Measurements from ENCODE around the gene EHMT1.

The EHMT1 gene

DNA sequence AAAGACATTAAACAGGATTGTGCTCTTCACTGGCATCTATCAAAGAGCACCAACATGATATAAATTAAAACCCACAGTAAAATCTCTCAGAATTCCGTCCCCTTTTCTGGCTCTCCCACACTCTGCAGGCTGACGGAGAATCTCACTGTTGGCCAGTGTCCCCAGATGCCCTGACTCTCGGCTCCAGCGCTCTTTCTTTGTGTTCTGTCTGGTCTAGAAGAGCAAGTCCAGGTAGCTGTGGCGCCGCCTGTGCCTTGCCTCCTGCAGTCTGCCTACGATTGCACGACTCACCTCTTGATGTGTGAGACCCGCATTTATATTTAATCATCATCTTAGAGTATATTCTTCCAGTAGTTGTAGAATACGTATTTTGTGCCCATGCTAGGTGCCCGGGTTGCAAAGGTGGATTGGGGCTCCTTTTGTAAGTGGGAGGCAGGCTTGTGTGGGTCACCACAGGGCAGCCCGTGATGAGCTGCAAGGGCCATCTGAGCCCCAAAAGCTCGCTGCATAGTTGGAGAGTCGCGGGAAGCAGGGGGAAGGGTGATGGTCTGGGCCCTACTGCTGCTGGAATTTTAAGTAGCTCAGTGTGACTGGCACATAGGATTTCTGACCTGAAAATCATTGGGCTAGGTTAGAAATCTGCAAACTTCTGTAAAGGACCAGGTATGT lies 55.6 kb downstream of the EHMT1 start:
- no peak for DNase-seq

DNA sequence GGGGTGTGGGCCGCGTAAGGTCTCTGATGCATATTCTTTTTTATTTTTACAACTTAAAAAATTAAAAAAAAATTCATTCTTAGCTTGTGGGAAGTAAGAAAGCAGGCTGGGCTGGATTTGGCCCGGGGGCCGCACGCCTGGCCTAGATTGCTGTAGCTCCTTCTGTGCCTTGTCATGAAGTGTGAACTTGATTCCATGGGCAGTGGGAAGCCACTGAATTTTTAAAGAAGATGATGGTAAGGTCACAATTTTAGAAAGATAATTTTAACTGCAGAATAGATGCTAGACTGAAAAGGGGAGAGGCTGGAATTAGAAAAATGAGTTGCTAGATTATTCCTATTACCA lies 56.1 kb downstream of the EHMT1 start:
- no peak for DNase-seq

- no peak for DNase-seq
Measured at GRCh38 chr9:137676998-137677397, 58.2 kb downstream of the EHMT1 start.

DNA sequence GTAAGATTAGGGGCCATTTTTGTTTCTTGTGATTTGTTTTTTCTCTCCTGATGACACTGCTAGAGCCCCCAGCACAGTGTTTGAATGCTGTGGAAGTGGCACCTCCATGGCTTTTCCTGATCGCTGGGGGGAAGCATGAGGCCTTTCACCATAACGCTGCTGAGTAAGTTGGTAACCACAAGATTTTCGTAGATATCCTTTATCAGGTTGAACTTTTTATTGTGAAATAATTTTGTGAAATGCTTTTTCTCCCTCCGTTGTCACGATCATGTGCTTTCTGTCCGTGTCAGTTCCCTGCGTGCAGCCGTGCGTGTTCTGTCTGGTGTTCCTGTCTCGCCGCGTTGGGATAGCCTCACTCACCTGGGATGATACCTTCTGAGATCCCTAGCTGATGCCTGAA lies 59.4 kb downstream of the EHMT1 start:
- DNase-seq, result no peak

DNA sequence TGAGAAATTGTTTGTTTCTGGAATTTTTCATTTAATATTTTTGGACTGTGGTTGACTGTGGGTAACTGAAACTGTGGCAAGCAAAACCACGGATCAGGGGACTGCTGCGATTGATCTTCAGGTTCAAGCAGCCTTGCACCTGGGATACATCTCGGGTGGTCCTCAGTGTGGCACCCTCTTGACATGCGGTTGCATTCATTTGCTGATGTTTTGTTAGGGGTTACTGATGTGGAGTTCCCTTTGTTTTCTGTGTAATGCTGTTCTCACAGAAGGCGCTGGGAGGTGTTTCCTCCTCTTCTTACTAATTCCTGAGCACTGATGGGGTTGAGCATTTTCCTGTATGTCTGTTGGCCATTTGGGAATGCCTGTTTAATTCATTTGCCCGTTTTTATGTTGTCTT lies 60.4 kb downstream of the EHMT1 start:
- no peak for DNase-seq

- DNase-seq, result no peak
Measured at GRCh38 chr9:137679695-137680305, 61.0 kb downstream of the EHMT1 start.

- DNase-seq, result no peak
Measured at GRCh38 chr9:137680444-137681358, 61.9 kb downstream of the EHMT1 start.

- DNase-seq, result no peak
Measured at GRCh38 chr9:137682428-137683105, 63.8 kb downstream of the EHMT1 start.

DNA sequence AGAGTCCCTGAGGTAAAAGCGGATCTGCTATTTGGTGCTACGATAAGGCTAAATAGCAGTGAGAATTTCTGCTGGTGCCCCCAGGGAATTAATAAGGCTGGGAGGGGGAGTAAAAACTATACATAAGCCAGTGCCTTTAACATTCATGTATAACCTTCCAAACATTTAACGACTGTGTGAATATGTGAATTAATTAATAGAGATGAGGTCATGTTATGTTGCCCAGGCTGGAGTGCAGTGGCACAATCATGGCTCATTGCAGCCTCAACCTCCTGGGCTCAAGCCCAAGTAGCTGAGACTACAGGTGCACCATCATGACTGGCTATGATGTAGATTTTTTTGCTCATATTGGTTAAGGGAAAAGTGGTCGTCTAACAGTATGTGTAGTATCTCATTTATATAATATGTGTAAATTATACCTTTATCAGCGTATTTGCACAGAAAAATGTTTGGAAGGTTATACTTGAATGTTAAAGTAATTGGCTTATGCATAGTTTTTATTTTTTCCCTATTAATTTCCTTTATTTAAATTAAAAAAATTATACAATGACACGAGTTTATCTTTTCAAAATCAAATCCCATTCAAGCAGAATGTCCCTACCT lies 64.6 kb downstream of the EHMT1 start:
- DNase-seq, result no peak

- no peak for DNase-seq
Measured at GRCh38 chr9:137685035-137685740, 66.4 kb downstream of the EHMT1 start.

DNA sequence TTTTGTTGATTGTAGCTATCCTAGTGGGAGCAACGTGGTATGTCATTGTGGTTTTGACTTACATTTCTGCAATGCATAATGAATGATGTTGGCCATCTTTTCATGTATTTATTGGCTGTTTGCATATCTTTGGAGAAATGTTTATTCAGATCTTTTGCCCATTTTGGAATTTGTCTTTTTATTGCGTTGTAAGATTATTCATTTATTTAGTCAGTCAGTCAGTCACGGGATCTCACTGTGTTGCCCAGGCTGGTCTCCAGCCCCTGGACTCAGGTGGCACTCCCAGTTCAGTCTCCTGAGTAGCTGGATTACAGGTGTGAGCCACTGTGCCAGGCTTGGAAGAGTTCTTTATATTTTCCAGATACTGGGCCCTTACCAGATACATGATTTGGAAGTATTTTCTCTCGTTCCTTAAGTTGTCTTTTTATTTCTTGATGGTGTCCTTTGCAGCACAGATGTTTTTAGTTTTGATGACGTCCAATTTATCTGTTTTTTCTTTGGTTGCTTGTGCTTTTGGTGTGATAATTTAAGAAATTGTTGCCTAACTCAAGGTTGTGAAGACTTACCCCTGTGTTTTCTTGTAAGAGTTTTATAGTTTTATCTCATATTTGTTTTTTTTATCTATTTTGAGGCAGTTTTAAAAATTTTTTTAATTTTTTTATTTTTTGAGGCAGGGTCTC lies 67.1 kb downstream of the EHMT1 start:
- no peak for DNase-seq

GRCh38 chr9:137688261-137688660 lies 69.5 kb downstream of the EHMT1 start:
- no peak for DNase-seq

DNA sequence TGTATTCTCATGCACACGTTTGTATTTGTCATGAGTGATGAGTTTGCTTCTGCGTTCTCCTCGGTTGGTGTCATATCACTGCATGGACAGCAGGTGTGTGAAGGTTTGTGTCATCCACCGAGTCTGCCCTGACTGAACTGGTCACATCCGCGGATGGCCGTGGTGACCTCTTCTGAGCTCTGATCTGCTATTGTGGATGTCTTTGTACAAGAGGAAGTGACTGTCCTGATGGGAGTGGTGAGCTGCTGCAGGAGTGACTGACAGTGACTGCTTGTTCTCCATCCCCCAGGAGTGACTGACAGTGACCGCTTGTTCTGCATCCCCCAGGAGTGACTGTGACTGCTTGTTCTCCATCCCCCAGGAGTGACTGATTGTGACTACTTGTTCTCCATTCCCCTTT lies 69.9 kb downstream of the EHMT1 start:
- no peak for DNase-seq

DNA sequence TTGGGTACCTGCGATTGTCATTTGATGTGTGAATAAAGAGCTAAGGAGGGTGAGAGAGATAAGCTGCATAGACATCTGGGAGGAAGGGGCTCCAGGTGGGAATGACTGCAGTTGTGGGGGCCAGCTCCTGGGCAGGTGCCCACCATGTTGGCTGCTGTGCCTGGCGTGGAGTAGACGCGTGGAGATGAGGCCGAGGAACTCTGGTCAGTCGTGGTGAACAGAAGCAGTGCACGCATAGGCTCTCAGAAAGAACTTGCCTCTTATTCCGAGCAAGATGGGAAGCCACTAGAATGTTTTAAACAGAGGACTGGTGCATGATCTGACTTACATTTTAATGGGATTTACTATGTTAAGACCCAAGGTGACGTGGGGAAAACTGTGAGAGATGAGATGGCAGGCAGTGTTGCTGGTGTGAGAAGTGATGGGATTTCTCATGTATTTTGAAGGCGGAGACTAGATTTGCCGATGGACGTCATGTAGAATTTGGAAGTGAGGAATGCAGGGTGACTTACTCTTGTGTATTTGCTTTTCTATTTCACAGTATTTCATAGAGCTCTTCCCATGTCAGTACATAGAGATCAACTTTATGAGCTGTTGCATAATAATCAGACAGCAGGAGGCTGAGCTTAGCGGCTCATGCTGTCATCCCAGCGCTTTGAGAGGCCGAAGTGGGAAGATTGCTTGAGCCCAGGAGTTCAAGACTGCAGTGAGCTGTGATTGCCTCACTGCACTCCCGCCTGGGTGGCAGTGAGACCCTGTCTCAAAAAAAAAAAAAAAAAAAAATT lies 71.1 kb downstream of the EHMT1 start:
- DNase-seq, result no peak

- no peak for DNase-seq
Measured at GRCh38 chr9:137690930-137691645, 72.3 kb downstream of the EHMT1 start.

GRCh38 chr9:137691646-137692351 lies 73.0 kb downstream of the EHMT1 start:
- no peak for DNase-seq

DNA sequence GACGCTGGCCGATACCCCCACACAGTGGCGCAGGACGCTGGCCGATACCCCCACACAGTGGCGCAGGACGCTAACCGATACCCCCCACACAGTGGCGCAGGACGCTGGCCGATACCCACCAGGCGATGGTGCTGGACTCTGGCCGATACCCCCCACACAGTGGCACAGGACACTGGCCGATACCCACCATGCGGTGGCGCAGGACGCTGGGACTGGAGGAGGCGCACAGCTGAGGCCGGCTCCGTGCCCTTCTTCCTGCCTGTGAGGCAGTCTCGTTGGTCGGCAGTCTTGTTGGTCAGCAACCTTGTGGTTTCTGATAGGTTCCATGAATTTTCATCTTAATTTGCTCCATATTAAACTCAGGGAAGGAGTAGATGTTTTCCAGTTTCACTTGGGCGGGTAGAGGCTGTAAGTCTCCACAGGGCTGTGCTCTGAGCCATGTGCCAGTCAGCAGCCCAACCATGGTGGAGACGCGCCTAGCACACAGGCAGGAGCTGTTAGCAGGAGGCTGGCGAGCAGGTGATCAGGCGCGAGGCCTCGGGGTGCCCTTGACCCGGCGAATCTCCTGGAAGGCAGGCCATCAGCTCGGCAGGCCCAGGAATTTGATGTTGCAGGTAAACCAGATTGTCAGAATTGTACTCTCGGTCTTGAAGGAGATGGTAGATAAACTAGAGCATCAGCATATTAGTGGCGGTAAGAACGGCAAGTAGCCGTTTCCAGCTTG lies 75.6 kb downstream of the EHMT1 start:
- DNase-seq, result no peak

DNA sequence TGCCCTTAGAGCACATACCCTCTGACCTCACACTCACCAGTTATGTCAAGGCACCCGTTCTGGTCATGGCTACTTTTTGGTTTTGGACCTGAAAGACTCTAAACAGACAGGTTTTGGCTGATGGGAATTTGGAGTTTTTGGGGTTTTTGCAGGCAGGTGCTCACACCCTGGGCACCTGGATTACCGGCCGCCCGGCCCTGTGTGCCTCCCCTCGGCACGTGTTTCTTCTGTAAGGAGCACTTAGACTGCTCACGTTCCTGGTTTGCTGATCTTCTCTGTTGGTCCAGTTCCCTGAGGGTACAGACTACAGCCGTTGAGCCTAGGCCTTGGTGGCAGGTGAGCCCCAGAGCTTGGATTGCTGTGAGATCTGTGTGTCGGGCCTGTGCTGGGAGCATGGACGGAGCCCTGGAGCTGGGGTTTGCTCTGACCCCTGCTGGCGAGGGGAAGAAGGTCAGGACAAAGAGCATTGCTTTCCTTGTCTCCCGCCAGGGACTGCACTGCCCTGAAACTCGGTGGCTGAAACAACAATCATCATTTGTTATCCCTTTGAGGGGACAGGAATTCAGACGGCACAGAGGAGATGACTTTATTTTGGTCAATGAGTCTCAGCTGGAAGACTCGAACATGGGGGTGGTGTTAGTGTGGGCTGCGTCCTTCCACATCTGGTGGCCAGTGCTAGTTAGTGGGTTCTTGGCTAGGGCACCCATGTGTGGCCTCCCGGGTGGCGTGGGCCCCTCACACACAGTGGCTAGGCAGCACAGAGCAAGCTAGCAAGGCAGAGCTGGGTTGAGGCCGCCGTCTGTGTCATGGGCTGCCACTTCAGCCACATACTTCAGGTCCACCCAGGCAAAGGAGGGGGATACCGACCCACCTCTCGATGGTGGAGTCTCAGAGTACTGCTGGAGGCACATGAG lies 76.4 kb downstream of the EHMT1 start:
- DNase-seq, result no peak
